K562 (cell line): ENCODE data around the gene GADL1. TPM values are rescaled to one million over a fixed set of nuclear protein-coding genes. Genes with fewer than 3 reads are reported as not detected.

Source experiments
- ATAC-seq: fragments of 200-7000 bp; cut with Tn5 transposase; 3 replicates; pipeline ENCODE4 v1.9.1; 2020; ENCODE audit warnings: moderate library complexity
- BruUV-seq: library from RNA; stranded (reverse); fragments of 400-500 nt; replicated peaks from 2 replicates; lab custom pipeline; 2021; lab: Mats Ljungman, UMichigan
- CTCF ChIA-PET: fragments of 300-600 bp; formaldehyde crosslinking; extraction: SDS; loops from one replicate; lab custom pipeline; 2021; ENCODE audit warnings: low intra/inter-chr PET ratio; lab: Yijun Ruan, JAX
- POLR2A ChIA-PET: fragments of 300-600, 350-650 bp; sonication (Branson Sonifier 250); formaldehyde crosslinking; extraction: SDS; loops from one replicate; lab custom pipeline; 2021; ENCODE audit warnings: antibody characterized with exemption, inconsistent platforms; lab: Yijun Ruan, JAX
- DNase-seq, 4 experiments: peaks; one replicate each; pipeline versions ENCODE4 v3.0.0 to v3.0.0-alpha.2; 2011 to 2018; ENCODE audit warnings: low spot score in 3 of 4, mixed read lengths in 3 of 4; ENCODE audit errors: extremely low read depth in 1 of 4
- FAIRE-seq: peaks from 2 replicates; lab custom pipeline; 2011; peaks lifted over from hg19 to GRCh38; lab: Jason Lieb, UNC
- H2AFZ ChIP-seq: 2 replicates; pipeline ENCODE4 v1.6.0; 2011; ENCODE audit warnings: low read depth, low read length, control low read depth, inconsistent platforms
- H3K27ac ChIP-seq: fragments of 200-600 bp; 3 replicates; pipeline ENCODE4 v1.8.0; 2011; ENCODE audit warnings: low read depth, mild to moderate bottlenecking, control low read depth, inconsistent platforms, low read length, moderate library complexity, mixed read lengths; ENCODE audit errors: extremely low read depth
- H3K27me3 ChIP-seq, 2 experiments: fragments of 300-600 bp in 1 of 2; 2 replicates in 1 of 2; 3 replicates in 1 of 2; pipeline versions ENCODE4 v1.6.0 to v1.8.0; 2011; ENCODE audit warnings: inconsistent platforms in 2 of 2, low read length in 2 of 2, mild to moderate bottlenecking in 1 of 2, mixed read lengths in 1 of 2, moderate library complexity in 1 of 2; ENCODE audit not compliant: control insufficient read depth in 2 of 2, insufficient read depth in 2 of 2
- H3K36me3 ChIP-seq: fragments of 300-600 bp; 3 replicates; pipeline ENCODE4 v1.8.0; 2011; ENCODE audit warnings: mild to moderate bottlenecking, low read length, inconsistent platforms; ENCODE audit not compliant: control insufficient read depth, insufficient read depth
- H3K4me1 ChIP-seq, 2 experiments: fragments of 200-600 bp in 1 of 2; replicated peaks in 1 of 2; 2 replicates in 1 of 2; 3 replicates in 1 of 2; pipeline versions ENCODE4 v1.5.1 to v1.8.0; 2011; ENCODE audit warnings: inconsistent platforms in 2 of 2, low read length in 2 of 2, mild to moderate bottlenecking in 1 of 2, mixed read lengths in 1 of 2, moderate library complexity in 1 of 2; ENCODE audit not compliant: control insufficient read depth in 2 of 2, insufficient read depth in 2 of 2
- H3K4me2 ChIP-seq: 2 replicates; pipeline ENCODE4 v1.6.1; 2011; ENCODE audit warnings: low read length, control low read depth, inconsistent platforms, mixed read lengths; ENCODE audit not compliant: insufficient read depth
- H3K4me3 ChIP-seq: fragments of 200-600 bp; sonication (generic), shearing (Covaris generic); 2 replicates; pipeline ENCODE4 v1.5.1; 2016; ENCODE audit warnings: control low read depth, inconsistent platforms
- H3K79me2 ChIP-seq: fragments of 200-600 bp; 3 replicates; pipeline ENCODE4 v1.8.0; 2011; ENCODE audit warnings: low read length, inconsistent platforms; ENCODE audit not compliant: control insufficient read depth, insufficient read depth
- H3K9ac ChIP-seq, 2 experiments: 2 replicates each; pipeline versions ENCODE4 v1.6.0 to v1.6.1; 2011; ENCODE audit warnings: low read depth in 2 of 2, low read length in 2 of 2, control low read depth in 1 of 2, inconsistent platforms in 1 of 2, mild to moderate bottlenecking in 1 of 2, mixed read lengths in 1 of 2; ENCODE audit not compliant: insufficient read depth in 1 of 2
- H3K9me1 ChIP-seq: one replicate; pipeline ENCODE4 v1.6.0; 2011; ENCODE audit warnings: inconsistent platforms, mild to moderate bottlenecking, low read length, moderate library complexity; ENCODE audit not compliant: control insufficient read depth, insufficient read depth
- H3K9me3 ChIP-seq: replicated peaks from 2 replicates; pipeline ENCODE4 v1.5.1; 2011; ENCODE audit warnings: low read depth, low read length, inconsistent platforms; ENCODE audit not compliant: control insufficient read depth, insufficient read depth
- H4K20me1 ChIP-seq: replicated peaks from 2 replicates; pipeline ENCODE4 v1.6.1; 2011; ENCODE audit warnings: low read length, inconsistent platforms, mixed read lengths; ENCODE audit not compliant: control insufficient read depth, insufficient read depth
- FOXJ3 ChIP-seq: sonication (generic); formaldehyde crosslinking; IDR thresholded peaks from 2 replicates; pipeline ENCODE4 v1.4.0; 2020; ENCODE audit warnings: mild to moderate bottlenecking, missing genetic modification reagents
- JUND ChIP-seq, 2 experiments: IDR thresholded peaks; 2 replicates in 1 of 2; 3 replicates in 1 of 2; pipeline ENCODE4 v1.6.1; 2011; ENCODE audit warnings: borderline replicate concordance in 2 of 2, low read depth in 2 of 2, low read length in 2 of 2, improper control_type of control experiment in 1 of 2, missing biosample characterization in 1 of 2, missing genetic modification characterization in 1 of 2, missing genetic modification reagents in 1 of 2
- WGBS: fragments of 100-300 bp; shearing (Covaris generic); methylation state at CpG from one replicate; pipeline ENCODE4 v1.1.6; 2016; ENCODE audit warnings: low coverage, mixed read lengths; ENCODE audit not compliant: insufficient coverage; ENCODE audit errors: missing lambda C conversion rate; 5-methylcytosine and 5-hydroxymethylcytosine counted together
- in situ Hi-C: fragments of 300-500 bp; cut with MboI; formaldehyde crosslinking; loops from 4 replicates; pipeline ENCODE4 v1.15.0; 2018; ENCODE audit warnings: inconsistent platforms, mixed read lengths
- intact Hi-C: fragments of 100-400 bp; cut with micrococcal nuclease; formaldehyde crosslinking; loops from 2 replicates; pipeline ENCODE4 v1.14.2; 2022
- polyA plus RNA-seq, 8 experiments: library from polyadenylated mRNA; depleted of rRNA in 4 of 8; stranded (reverse) in 5 of 8; unstranded in 3 of 8; fragments of >200 nt; fragmentation: Nextera tagmentation in 2 of 8; fragmentation: Illumina TruSeq in 1 of 8; extraction: Ambion mirVana in 2 of 8; extraction: Trizol in 1 of 8; gene quantifications; 2 replicates each; pipeline versions ENCODE4 v1.2.1 to v1.2.3, GENCODE V29; 2011 to 2014; ENCODE audit warnings: inconsistent platforms in 1 of 8, missing spikeins in 1 of 8
- total RNA-seq, 7 experiments: library from RNA; depleted of rRNA in 6 of 7; stranded (reverse); fragments of >200 nt in 6 of 7; fragmentation: Illumina TruSeq in 2 of 7; extraction: Trizol in 2 of 7; gene quantifications; 2 replicates each; pipeline versions ENCODE4 v1.2.1 to v1.2.3, GENCODE V29; 2011 to 2021; ENCODE audit warnings: low replicate concordance in 1 of 7

GADL1 gene
- total and polyA plus RNA-seq, 9 of the 15 experiments (the other 6 are each of a cell fraction or from before 2014, with no cell fraction given) = 0.07 TPM; not detected in 8

- WGBS = 3% methylated on average over 3 of the region's 3 CpGs
- ChIA-PET POLR2A (no interaction called here), CTCF (no interaction called here)
- H3K36me3 ChIP-seq = no peaks in the 10 kb centered on the region
- no peak overlapping the region for H3K4me2 ChIP-seq
- H3K9ac ChIP-seq = no peak overlapping the region
- no peaks in the 10 kb centered on the region for H3K4me1 ChIP-seq
- no TSS peak for BruUV-seq
- no peak for ATAC-seq
- H3K27me3 ChIP-seq = no peaks in the 10 kb centered on the region
- TF ChIP-seq FOXJ3 (CRISPR knock-in tag) = no peak
- H3K27ac ChIP-seq = no peak overlapping the region
- no peaks in the 10 kb centered on the region; the same call in 1 of the 2 replicates for H3K9me3 ChIP-seq
- H3K79me2 ChIP-seq = no peaks in the 10 kb centered on the region
- FAIRE-seq = no peak
- no peak for DNase-seq
- no peaks in the 10 kb centered on the region for H3K9me1 ChIP-seq
- no peak overlapping the region for H2AFZ ChIP-seq
- no peaks in the 10 kb centered on the region for H4K20me1 ChIP-seq
- intact Hi-C loops (no loop called here), in situ Hi-C loops (no loop called here)
- H3K4me3 ChIP-seq = no peak overlapping the region
These were observed 75.2 kb downstream of the GADL1 start for GRCh38 chr3:30819067-30819798.

DNA sequence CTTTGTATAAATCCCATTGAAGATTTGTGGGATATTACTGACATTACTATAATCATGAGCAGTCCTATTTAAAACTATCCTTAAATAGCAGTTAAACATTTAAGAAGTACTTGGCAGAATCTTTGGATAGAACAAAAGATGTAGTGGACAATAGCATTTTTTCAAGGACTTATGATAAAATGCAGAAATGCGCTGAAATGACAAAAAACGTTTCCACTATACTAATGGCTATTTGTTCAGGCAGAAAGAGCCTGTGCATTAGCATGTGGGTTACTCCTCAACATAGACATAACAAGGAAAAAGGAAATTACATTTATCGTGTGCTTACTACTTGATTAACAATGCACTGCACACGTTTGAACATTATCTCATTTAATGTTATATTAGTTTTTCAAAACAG is 80.7 kb downstream of the GADL1 start:
- H3K4me3 ChIP-seq = no peak overlapping the region
- no peaks in the 10 kb centered on the region for H3K9me1 ChIP-seq
- intact Hi-C loops = no loop called here
- POLR2A ChIA-PET = no interaction called here
- H4K20me1 ChIP-seq = no peaks in the 10 kb centered on the region
- 2% methylated on average over 4 of the region's 4 CpGs for WGBS
- DNase-seq (no peak), FAIRE-seq (no peak), ATAC-seq (no peak)
- in situ Hi-C loops = no loop called here
- H3K9ac ChIP-seq = no peak overlapping the region
- H3K27ac ChIP-seq = no peak overlapping the region
- TF ChIP-seq JUND (IDR thresholded peaks at IDR 0.05; ENCODE audit: borderline replicate concordance, low read depth, low read length) (no peak), JUND (tag; IDR thresholded peaks at IDR 0.05; ENCODE audit: borderline replicate concordance, low read depth, low read length) (no peak)
- H3K4me2 ChIP-seq = no peak overlapping the region
- no peaks in the 10 kb centered on the region for H3K36me3 ChIP-seq
- no TSS peak for BruUV-seq
- H3K4me1 ChIP-seq = no peaks in the 10 kb centered on the region
- H3K27me3 ChIP-seq = no peaks in the 10 kb centered on the region
- H2AFZ ChIP-seq = no peak overlapping the region
- no peaks in the 10 kb centered on the region; the same call in 1 of the 2 replicates for H3K9me3 ChIP-seq
- CTCF ChIA-PET = no interaction called here
- H3K79me2 ChIP-seq = no peaks in the 10 kb centered on the region
